Activated T-cell treated with anti-CD3 and anti-CD28 coated beads, Interleukin-2, amount 50 U/mL, for 72 hours (primary cell): ENCODE data around the gene PARD3B. TPM values are rescaled to one million over a fixed set of nuclear protein-coding genes. Genes with fewer than 3 reads are reported as not detected.

Experiments
- ATAC-seq, 2 donors: fragments of 150-1000 bp; cut with Tn5 transposase; replicated peaks in 1 of 2; 2 replicates each; pipeline ENCODE4 v1.10.0; 2021; ENCODE audit warnings: moderate library complexity in 2 of 2, mild to moderate bottlenecking in 1 of 2
- DNase-seq, 2 donors: peaks; one replicate each; pipeline ENCODE4 v3.0.0; 2021 to 2022; ENCODE audit warnings: mixed read lengths in 1 of 2
- H3K27ac Mint-ChIP-seq: one replicate; pipeline ENCODE4 v1.8.0; 2022; ENCODE audit warnings: mild to moderate bottlenecking, moderate library complexity, mixed read lengths
- H3K27me3 Mint-ChIP-seq: one replicate; pipeline ENCODE4 v1.8.0; 2022; ENCODE audit warnings: low read depth, mixed read lengths
- H3K36me3 Mint-ChIP-seq, 2 donors: one replicate each; pipeline ENCODE4 v1.8.0; 2022; ENCODE audit warnings: mixed read lengths in 2 of 2, mild to moderate bottlenecking in 1 of 2; ENCODE audit not compliant: insufficient read depth in 2 of 2
- H3K4me1 Mint-ChIP-seq: one replicate; pipeline ENCODE4 v1.8.0; 2022; ENCODE audit warnings: low read depth, mixed read lengths
- H3K4me3 Mint-ChIP-seq, 2 donors: one replicate each; pipeline ENCODE4 v1.8.0; 2022; ENCODE audit warnings: mild to moderate bottlenecking in 2 of 2, mixed read lengths in 2 of 2, moderate library complexity in 2 of 2
- H3K9me3 Mint-ChIP-seq, 2 donors: one replicate each; pipeline ENCODE4 v1.8.0; 2022; ENCODE audit warnings: mixed read lengths in 2 of 2
- total RNA-seq, 2 donors: library from RNA; stranded (reverse); gene quantifications; one replicate each; pipeline ENCODE4 v1.2.3, GENCODE V29; 2022

PARD3B gene
- total RNA-seq, 2 donors from 2014 or later: 0.74 to 0.96 TPM

DNA sequence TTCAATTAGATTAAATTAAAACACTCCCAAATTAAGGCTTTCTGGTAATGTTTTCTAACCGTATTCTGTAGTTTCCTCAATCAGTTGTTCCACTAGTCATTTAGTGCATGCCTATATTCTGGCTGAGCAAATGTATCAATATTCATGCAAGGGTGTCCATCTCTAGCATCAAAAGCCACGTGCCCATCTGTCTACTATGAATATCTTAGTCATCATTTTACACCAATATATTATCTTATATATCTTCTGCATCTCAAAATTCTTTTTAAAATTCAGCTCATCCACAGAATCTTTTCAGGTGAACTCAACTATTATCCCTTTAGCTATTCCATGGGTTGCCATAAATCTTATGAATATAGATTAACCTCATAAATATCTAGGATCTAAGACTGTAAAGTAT is 488.2 kb downstream of the PARD3B start:
- Mint-ChIP-seq H3K4me1 (peaks cover 21% of the 10 kb centered on the region), H3K27ac (no peak overlapping the region), H3K9me3 (no peaks in the 10 kb centered on the region), H3K36me3 (no peaks in the 10 kb centered on the region), H3K27me3 (no peaks in the 10 kb centered on the region), H3K4me3 (no peak overlapping the region)
- ATAC-seq: no peak
- no peak for DNase-seq

DNA sequence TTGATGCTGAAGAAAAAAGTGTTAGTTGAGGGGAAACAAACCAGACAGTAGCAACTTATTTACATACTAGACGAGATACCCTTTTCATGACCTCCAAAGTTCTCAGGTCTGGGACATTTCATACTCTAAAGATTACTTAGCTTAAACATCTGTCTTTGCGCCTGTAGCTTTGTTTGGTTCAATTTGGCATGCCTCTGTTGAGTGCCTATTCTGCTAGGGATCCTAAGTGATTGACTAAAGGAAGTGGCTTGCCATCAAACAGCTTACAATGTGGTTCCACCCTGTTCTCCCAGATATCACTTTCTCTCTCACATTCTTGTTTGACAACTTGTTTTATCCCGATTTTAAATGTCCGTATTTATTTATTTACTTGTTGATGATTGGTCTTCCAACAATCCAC is 488.8 kb downstream of the PARD3B start:
- Mint-ChIP-seq H3K27ac (no peak overlapping the region), H3K4me3 (no peak overlapping the region), H3K4me1 (peaks cover 15% of the 10 kb centered on the region), H3K36me3 (no peaks in the 10 kb centered on the region), H3K9me3 (no peaks in the 10 kb centered on the region), H3K27me3 (no peaks in the 10 kb centered on the region)
- DNase-seq (no peak), ATAC-seq (no peak)

- H3K4me1 Mint-ChIP-seq: no peaks in the 10 kb centered on the region
- no peaks in the 10 kb centered on the region for H3K27me3 Mint-ChIP-seq
- no peak for ATAC-seq
- no peak for DNase-seq
- H3K36me3 Mint-ChIP-seq: no peaks in the 10 kb centered on the region
- H3K4me3 Mint-ChIP-seq: no peak overlapping the region
- H3K9me3 Mint-ChIP-seq: no peaks in the 10 kb centered on the region
- peak overlapping the region; percentile 13 for H3K27ac Mint-ChIP-seq
Observed at GRCh38 chr2:205040323-205040722, 495.0 kb downstream of the PARD3B start.

GRCh38 chr2:205041472-205042130 is 496.3 kb downstream of the PARD3B start:
- no peaks in the 10 kb centered on the region for H3K9me3 Mint-ChIP-seq
- DNase-seq (no peak), ATAC-seq (no peak)
- no peaks in the 10 kb centered on the region for H3K36me3 Mint-ChIP-seq
- no peaks in the 10 kb centered on the region for H3K27me3 Mint-ChIP-seq
- H3K4me1 Mint-ChIP-seq: no peaks in the 10 kb centered on the region
- H3K4me3 Mint-ChIP-seq: no peak overlapping the region
- no peak overlapping the region for H3K27ac Mint-ChIP-seq

DNA sequence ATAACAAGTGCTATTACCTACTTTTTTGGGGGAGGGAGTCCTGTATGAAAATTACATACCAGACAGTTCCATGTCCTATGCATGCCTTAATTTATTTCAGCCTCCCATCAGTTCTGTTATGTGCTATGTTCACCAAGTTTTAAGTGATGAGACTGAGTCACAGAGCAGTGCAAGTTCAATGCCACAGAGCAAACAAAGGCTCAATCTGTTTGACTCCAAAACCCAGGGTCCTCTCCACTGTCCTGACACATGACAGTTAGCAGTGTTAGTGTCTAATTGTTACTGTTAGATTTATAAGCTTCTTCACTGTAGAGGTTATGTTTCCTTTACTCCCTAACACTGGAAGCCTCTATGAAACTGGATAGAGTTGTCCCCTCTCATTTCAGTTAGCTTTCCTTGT is 498.0 kb downstream of the PARD3B start:
- Mint-ChIP-seq H3K4me1 (no peaks in the 10 kb centered on the region), H3K27ac (no peak overlapping the region), H3K9me3 (no peaks in the 10 kb centered on the region), H3K36me3 (no peaks in the 10 kb centered on the region), H3K4me3 (no peak overlapping the region), H3K27me3 (no peaks in the 10 kb centered on the region)
- DNase-seq: no peak
- ATAC-seq: no peak

- Mint-ChIP-seq H3K27ac (no peak overlapping the region), H3K4me1 (no peaks in the 10 kb centered on the region), H3K4me3 (no peak overlapping the region), H3K36me3 (peaks cover 5 to 7% of the 10 kb centered on the region in 2 donors), H3K9me3 (peaks cover 5 to 7% of the 10 kb centered on the region in 2 donors), H3K27me3 (no peaks in the 10 kb centered on the region)
- ATAC-seq (no peak), DNase-seq (no peak)
Observed at GRCh38 chr2:205045706-205046105, 500.4 kb downstream of the PARD3B start.

- Mint-ChIP-seq H3K36me3 (peaks cover 5 to 7% of the 10 kb centered on the region in 2 donors), H3K27ac (no peak overlapping the region), H3K4me3 (no peak overlapping the region), H3K9me3 (peaks cover 5 to 7% of the 10 kb centered on the region in 2 donors), H3K4me1 (peaks cover 5% of the 10 kb centered on the region), H3K27me3 (no peaks in the 10 kb centered on the region)
- no peak for DNase-seq
- ATAC-seq: no peak
Observed at GRCh38 chr2:205047273-205047839, 502.1 kb downstream of the PARD3B start.

GRCh38 chr2:205051417-205051816 is 506.1 kb downstream of the PARD3B start:
- Mint-ChIP-seq H3K27me3 (no peaks in the 10 kb centered on the region), H3K27ac (no peak overlapping the region), H3K4me1 (peaks cover 21% of the 10 kb centered on the region), H3K9me3 (peaks cover 5 to 7% of the 10 kb centered on the region in 2 donors), H3K36me3 (peaks cover 5 to 7% of the 10 kb centered on the region in 2 donors), H3K4me3 (no peak overlapping the region)
- DNase-seq (no peak), ATAC-seq (no peak)

GRCh38 chr2:205052781-205053180 is 507.5 kb downstream of the PARD3B start:
- DNase-seq: no peak
- Mint-ChIP-seq H3K27ac (no peak overlapping the region), H3K4me3 (no peak overlapping the region), H3K27me3 (no peaks in the 10 kb centered on the region), H3K9me3 (peaks cover 5 to 7% of the 10 kb centered on the region in 2 donors), H3K36me3 (peaks cover 5 to 7% of the 10 kb centered on the region in 2 donors), H3K4me1 (peaks cover 21% of the 10 kb centered on the region)
- no peak for ATAC-seq

GRCh38 chr2:205053827-205054410 is 508.6 kb downstream of the PARD3B start:
- no peaks in the 10 kb centered on the region for H3K27me3 Mint-ChIP-seq
- peaks cover 2 to 5% of the 10 kb centered on the region in 2 donors for H3K36me3 Mint-ChIP-seq
- ATAC-seq: no peak
- no peak for DNase-seq
- peaks cover 28% of the 10 kb centered on the region for H3K4me1 Mint-ChIP-seq
- H3K27ac Mint-ChIP-seq: no peak overlapping the region
- H3K9me3 Mint-ChIP-seq: peaks cover 4 to 6% of the 10 kb centered on the region in 2 donors
- H3K4me3 Mint-ChIP-seq: no peak overlapping the region

DNA sequence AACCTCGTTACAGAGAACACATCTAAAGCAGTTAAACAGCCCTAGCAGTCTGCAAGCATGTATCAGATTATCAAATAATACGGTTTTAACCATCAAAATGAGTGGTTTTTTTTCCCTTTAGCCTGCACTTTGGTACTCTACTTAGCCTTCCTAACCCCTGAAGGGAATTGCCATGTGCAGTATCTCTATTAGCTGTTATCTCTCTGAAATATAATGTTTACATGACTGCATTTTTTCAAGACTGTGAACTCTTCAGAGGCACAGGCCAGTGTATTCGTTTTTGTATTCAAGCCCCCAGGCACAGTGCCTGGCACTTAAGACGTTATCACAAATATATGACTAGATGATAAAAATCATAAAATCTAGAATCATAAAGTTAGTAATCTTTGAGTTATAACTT is 509.5 kb downstream of the PARD3B start:
- peaks cover under 1 to 5% of the 10 kb centered on the region in 2 donors for H3K9me3 Mint-ChIP-seq
- ATAC-seq (no peak), DNase-seq (no peak)
- H3K27me3 Mint-ChIP-seq: no peaks in the 10 kb centered on the region
- no peak overlapping the region for H3K27ac Mint-ChIP-seq
- H3K36me3 Mint-ChIP-seq: peaks cover 0 to 1% of the 10 kb centered on the region in 2 donors
- peaks cover 31% of the 10 kb centered on the region for H3K4me1 Mint-ChIP-seq
- H3K4me3 Mint-ChIP-seq: no peak overlapping the region

GRCh38 chr2:205055251-205055650 is 510.0 kb downstream of the PARD3B start:
- Mint-ChIP-seq H3K9me3 (peaks cover 0 to 5% of the 10 kb centered on the region in 2 donors), H3K27ac (peak overlapping the region; percentile 60), H3K4me1 (peaks cover 31% of the 10 kb centered on the region), H3K36me3 (no peaks in the 10 kb centered on the region), H3K4me3 (no peak overlapping the region), H3K27me3 (no peaks in the 10 kb centered on the region)
- ATAC-seq (no peak), DNase-seq (no peak)

DNA sequence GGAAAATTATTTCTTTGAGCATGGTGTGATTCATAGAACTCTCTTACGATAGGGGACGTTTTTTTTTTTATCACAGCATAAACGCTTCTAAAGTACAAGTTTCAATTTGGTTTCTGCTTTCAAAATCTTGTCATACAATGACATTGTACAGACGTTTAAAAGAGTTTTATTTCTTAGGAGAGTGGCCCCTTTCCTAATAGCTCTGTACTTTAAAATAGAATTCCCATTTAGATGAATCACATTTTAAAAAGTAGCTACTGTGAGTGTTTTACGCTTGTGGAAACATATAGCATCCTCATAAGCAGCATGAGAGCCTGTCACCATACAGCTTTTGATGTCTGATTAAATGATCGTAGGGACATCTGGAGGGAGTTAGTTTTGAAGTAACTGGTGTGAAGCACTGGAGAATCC is 510.9 kb downstream of the PARD3B start:
- Mint-ChIP-seq H3K36me3 (no peaks in the 10 kb centered on the region), H3K4me1 (peaks cover 30% of the 10 kb centered on the region), H3K27me3 (no peaks in the 10 kb centered on the region), H3K27ac (no peak overlapping the region), H3K4me3 (peak overlapping the region; percentile 37 to 46), H3K9me3 (peaks cover 0 to 5% of the 10 kb centered on the region in 2 donors)
- ATAC-seq (no peak), DNase-seq (no peak)
